WTC11 (cell line): ENCODE results near the gene RRAGB. TPM values are rescaled to one million over a fixed set of nuclear protein-coding genes. Genes with fewer than 3 reads are reported as not detected.

Experiments
- ATAC-seq: fragments of 200-7000 bp; cut with Tn5 transposase; 2 replicates; pipeline ENCODE4 v1.10.0; 2021; ENCODE audit warnings: mild to moderate bottlenecking, moderate library complexity
- CTCF ChIA-PET: fragments of 300-600 bp; sonication (Branson Sonifier 250); formaldehyde crosslinking; loops from one replicate; lab custom pipeline; 2021; ENCODE audit warnings: antibody characterized with exemption; lab: Charles Lee
- POLR2A ChIA-PET: fragments of 350-600 bp; sonication (Branson Sonifier 250); formaldehyde crosslinking; loops from one replicate; lab custom pipeline; 2021; ENCODE audit warnings: antibody characterized with exemption; lab: Charles Lee
- DNase-seq: peaks from one replicate; pipeline ENCODE4 v3.0.0; 2021; ENCODE audit warnings: low spot score
- H3K27ac Mint-ChIP-seq: 2 replicates; pipeline ENCODE4 v1.8.0; 2021; ENCODE audit warnings: mixed read lengths
- H3K27me3 Mint-ChIP-seq: 2 replicates; pipeline ENCODE4 v1.8.0; 2021; ENCODE audit warnings: low read depth, mild to moderate bottlenecking, moderate library complexity, mixed read lengths
- H3K36me3 Mint-ChIP-seq: 2 replicates; pipeline ENCODE4 v1.8.0; 2021; ENCODE audit warnings: mixed read lengths
- H3K4me1 Mint-ChIP-seq: 2 replicates; pipeline ENCODE4 v1.8.0; 2022; ENCODE audit warnings: mixed read lengths
- H3K4me3 Mint-ChIP-seq: 2 replicates; pipeline ENCODE4 v1.8.0; 2021; ENCODE audit warnings: mild to moderate bottlenecking, moderate library complexity, mixed read lengths
- H3K9me3 Mint-ChIP-seq: 2 replicates; pipeline ENCODE4 v1.8.0; 2021; ENCODE audit warnings: mixed read lengths
- FOXJ3 ChIP-seq: sonication (generic); formaldehyde crosslinking; IDR thresholded peaks from 2 replicates; pipeline ENCODE4 v1.9.0; 2021; ENCODE audit warnings: missing genetic modification reagents, mild to moderate bottlenecking, borderline replicate concordance
- FOXP1 ChIP-seq: sonication (generic); formaldehyde crosslinking; IDR thresholded peaks from 2 replicates; pipeline ENCODE4 v1.8.0; 2022; ENCODE audit warnings: missing genetic modification reagents, mild to moderate bottlenecking, moderate library complexity, borderline replicate concordance
- GRHL2 ChIP-seq: fragments of 250-450 bp; sonication (Bioruptor Pico); IDR thresholded peaks from 2 replicates; pipeline ENCODE4 v1.8.0; 2022; ENCODE audit warnings: mild to moderate bottlenecking, moderate library complexity; ENCODE audit not compliant: insufficient replicate concordance, severe bottlenecking
- HMGA2 ChIP-seq: fragments of 250-450 bp; sonication (Bioruptor Pico); IDR thresholded peaks from 2 replicates; pipeline ENCODE4 v1.4.0; 2021; ENCODE audit warnings: mild to moderate bottlenecking, moderate library complexity
- KAT7 ChIP-seq: sonication (generic); formaldehyde crosslinking; IDR thresholded peaks from 2 replicates; pipeline ENCODE4 v1.8.1; 2023; ENCODE audit warnings: missing genetic modification reagents, mild to moderate bottlenecking, borderline replicate concordance
- NFYB ChIP-seq: sonication (generic); formaldehyde crosslinking; conservative IDR thresholded peaks from 2 replicates; pipeline ENCODE4 v1.8.0; 2022; ENCODE audit warnings: low read depth, missing genetic modification reagents
- TCF7 ChIP-seq: sonication (generic); formaldehyde crosslinking; IDR thresholded peaks from 2 replicates; pipeline ENCODE4 v1.8.0; 2022; ENCODE audit warnings: mild to moderate bottlenecking, low read depth, missing genetic modification reagents, moderate library complexity
- ZNF121 ChIP-seq: sonication (generic); formaldehyde crosslinking; IDR thresholded peaks from 2 replicates; pipeline ENCODE4 v1.8.0; 2023; ENCODE audit warnings: missing genetic modification reagents
- ZNF317 ChIP-seq: sonication (generic); formaldehyde crosslinking; IDR thresholded peaks from 2 replicates; pipeline ENCODE4 v1.8.1; 2023; ENCODE audit warnings: low read depth, mild to moderate bottlenecking, moderate library complexity, missing genetic modification reagents, borderline replicate concordance
- ZNF396 ChIP-seq: fragments of 250-450 bp; sonication (Bioruptor Pico); IDR thresholded peaks from 2 replicates; pipeline ENCODE4 v1.8.0; 2021; ENCODE audit warnings: mild to moderate bottlenecking, moderate library complexity, borderline replicate concordance
- ZNF416 ChIP-seq: fragments of 250-450 bp; sonication (Bioruptor Pico); IDR thresholded peaks from 2 replicates; pipeline ENCODE4 v1.9.0; 2021; ENCODE audit warnings: mild to moderate bottlenecking, inconsistent platforms
- total RNA-seq: library from RNA; stranded (reverse); gene quantifications from 3 replicates; pipeline ENCODE4 v1.2.3, GENCODE V29; 2021
- TF ChIP-seq, protein P1 (sequence below): sonication (generic); formaldehyde crosslinking; IDR thresholded peaks from 2 replicates; pipeline ENCODE4 v1.8.1; 2023; ENCODE audit warnings: mild to moderate bottlenecking, missing genetic modification reagents, borderline replicate concordance
- TF ChIP-seq, protein P2 (sequence below): sonication (generic); formaldehyde crosslinking; IDR thresholded peaks from 2 replicates; pipeline ENCODE4 v1.8.1; 2022; ENCODE audit warnings: mild to moderate bottlenecking, moderate library complexity, missing genetic modification reagents
- TF ChIP-seq, protein P3 (sequence below): sonication (generic); formaldehyde crosslinking; IDR thresholded peaks from 2 replicates; pipeline ENCODE4 v1.8.1; 2023; ENCODE audit warnings: mild to moderate bottlenecking, missing genetic modification reagents, moderate library complexity
- TF ChIP-seq, protein P4 (sequence below): sonication (generic); formaldehyde crosslinking; IDR thresholded peaks from 2 replicates; pipeline ENCODE4 v1.8.1; 2022; ENCODE audit warnings: low read depth, missing genetic modification reagents, borderline replicate concordance
- TF ChIP-seq, protein P5 (sequence below): sonication (generic); formaldehyde crosslinking; IDR thresholded peaks from 2 replicates; pipeline ENCODE4 v1.8.0; 2022; ENCODE audit warnings: mild to moderate bottlenecking, missing genetic modification reagents
- TF ChIP-seq, protein P6 (sequence below): sonication (generic); formaldehyde crosslinking; IDR thresholded peaks from 2 replicates; pipeline ENCODE4 v1.8.1; 2023; ENCODE audit warnings: mild to moderate bottlenecking, missing genetic modification reagents
- TF ChIP-seq, protein P7 (sequence below): sonication (generic); formaldehyde crosslinking; IDR thresholded peaks from 2 replicates; pipeline ENCODE4 v1.8.1; 2022; ENCODE audit warnings: missing genetic modification reagents, borderline replicate concordance
- TF ChIP-seq, protein P8 (sequence below): sonication (generic); formaldehyde crosslinking; IDR thresholded peaks from 2 replicates; pipeline ENCODE4 v1.8.0; 2023; ENCODE audit warnings: missing genetic modification reagents
- TF ChIP-seq, protein P9 (sequence below): sonication (generic); formaldehyde crosslinking; IDR thresholded peaks from 2 replicates; pipeline ENCODE4 v1.8.0; 2022; ENCODE audit warnings: mild to moderate bottlenecking, missing genetic modification reagents
- TF ChIP-seq, protein P10 (sequence below): sonication (generic); formaldehyde crosslinking; IDR thresholded peaks from 2 replicates; pipeline ENCODE4 v1.8.1; 2023; ENCODE audit warnings: mild to moderate bottlenecking, missing genetic modification reagents, moderate library complexity

RRAGB gene
- total RNA-seq, 1 experiment from 2014 or later = 7.8 TPM

DNA sequence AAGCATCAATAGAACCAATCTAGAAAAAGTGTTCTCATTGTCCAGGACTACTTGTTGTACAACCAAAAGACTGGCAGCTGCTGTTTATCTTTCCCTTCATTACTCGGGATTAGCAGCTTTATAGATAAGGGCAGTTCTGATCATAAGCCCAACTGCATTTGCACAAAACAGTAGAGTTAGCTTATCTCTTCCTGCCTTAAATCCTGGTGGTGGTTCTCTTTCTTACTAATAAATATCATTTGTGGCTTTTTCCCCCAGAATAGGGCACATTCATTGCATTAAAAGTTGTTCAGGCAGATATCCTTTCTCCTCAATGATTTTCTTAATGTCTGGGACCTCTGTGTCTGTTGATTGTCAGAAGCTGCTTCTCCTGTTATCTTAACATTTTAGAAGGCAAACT, 20.2 kb upstream of the RRAGB start (continued):
- TF ChIP-seq, protein P1, sequence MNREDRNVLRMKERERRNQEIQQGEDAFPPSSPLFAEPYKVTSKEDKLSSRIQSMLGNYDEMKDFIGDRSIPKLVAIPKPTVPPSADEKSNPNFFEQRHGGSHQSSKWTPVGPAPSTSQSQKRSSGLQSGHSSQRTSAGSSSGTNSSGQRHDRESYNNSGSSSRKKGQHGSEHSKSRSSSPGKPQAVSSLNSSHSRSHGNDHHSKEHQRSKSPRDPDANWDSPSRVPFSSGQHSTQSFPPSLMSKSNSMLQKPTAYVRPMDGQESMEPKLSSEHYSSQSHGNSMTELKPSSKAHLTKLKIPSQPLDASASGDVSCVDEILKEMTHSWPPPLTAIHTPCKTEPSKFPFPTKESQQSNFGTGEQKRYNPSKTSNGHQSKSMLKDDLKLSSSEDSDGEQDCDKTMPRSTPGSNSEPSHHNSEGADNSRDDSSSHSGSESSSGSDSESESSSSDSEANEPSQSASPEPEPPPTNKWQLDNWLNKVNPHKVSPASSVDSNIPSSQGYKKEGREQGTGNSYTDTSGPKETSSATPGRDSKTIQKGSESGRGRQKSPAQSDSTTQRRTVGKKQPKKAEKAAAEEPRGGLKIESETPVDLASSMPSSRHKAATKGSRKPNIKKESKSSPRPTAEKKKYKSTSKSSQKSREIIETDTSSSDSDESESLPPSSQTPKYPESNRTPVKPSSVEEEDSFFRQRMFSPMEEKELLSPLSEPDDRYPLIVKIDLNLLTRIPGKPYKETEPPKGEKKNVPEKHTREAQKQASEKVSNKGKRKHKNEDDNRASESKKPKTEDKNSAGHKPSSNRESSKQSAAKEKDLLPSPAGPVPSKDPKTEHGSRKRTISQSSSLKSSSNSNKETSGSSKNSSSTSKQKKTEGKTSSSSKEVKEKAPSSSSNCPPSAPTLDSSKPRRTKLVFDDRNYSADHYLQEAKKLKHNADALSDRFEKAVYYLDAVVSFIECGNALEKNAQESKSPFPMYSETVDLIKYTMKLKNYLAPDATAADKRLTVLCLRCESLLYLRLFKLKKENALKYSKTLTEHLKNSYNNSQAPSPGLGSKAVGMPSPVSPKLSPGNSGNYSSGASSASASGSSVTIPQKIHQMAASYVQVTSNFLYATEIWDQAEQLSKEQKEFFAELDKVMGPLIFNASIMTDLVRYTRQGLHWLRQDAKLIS (CRISPR knock-in tag) = no peak
- no peak for TF ChIP-seq ZNF396 (CRISPR knock-in tag)
- TF ChIP-seq, protein P2, sequence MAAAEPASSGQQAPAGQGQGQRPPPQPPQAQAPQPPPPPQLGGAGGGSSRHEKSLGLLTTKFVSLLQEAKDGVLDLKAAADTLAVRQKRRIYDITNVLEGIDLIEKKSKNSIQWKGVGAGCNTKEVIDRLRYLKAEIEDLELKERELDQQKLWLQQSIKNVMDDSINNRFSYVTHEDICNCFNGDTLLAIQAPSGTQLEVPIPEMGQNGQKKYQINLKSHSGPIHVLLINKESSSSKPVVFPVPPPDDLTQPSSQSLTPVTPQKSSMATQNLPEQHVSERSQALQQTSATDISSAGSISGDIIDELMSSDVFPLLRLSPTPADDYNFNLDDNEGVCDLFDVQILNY (CRISPR knock-in tag) = no peak

DNA sequence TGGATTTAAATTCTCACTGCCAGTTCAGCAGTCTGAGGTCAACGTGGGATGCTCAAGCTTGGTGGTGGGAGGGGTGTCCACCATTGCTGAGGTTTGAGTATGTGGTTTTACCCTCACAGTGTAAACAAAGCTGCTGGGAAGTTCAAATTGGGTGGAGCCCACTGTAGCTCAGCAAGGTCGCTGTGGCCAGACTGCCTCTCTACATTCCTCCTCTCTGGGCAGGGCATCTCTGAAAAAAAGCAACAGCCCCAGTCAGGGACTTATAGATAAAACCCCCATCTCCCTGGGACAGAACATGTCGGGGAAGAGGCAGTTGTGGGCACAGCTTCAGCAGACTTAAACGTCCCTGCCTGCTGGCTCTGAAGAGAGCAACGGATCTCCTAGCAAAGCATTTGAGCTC, 14.9 kb upstream of the RRAGB start:
- peaks cover 56% of the 10 kb centered on the region for H3K9me3 Mint-ChIP-seq
- H3K36me3 Mint-ChIP-seq = peaks cover 22% of the 10 kb centered on the region
- no peak overlapping the region for H3K27ac Mint-ChIP-seq
- ATAC-seq (no peak), DNase-seq (no peak)
- peaks cover 11% of the 10 kb centered on the region for H3K27me3 Mint-ChIP-seq
- ChIA-PET CTCF (no interaction called here), POLR2A (no interaction called here)
- H3K4me3 Mint-ChIP-seq = no peak overlapping the region
- TF ChIP-seq ZNF121 = no peak
- no peak for TF ChIP-seq TCF7
- no peak for TF ChIP-seq GRHL2 (CRISPR knock-in tag)
- TF ChIP-seq KAT7 = no peak
- TF ChIP-seq, protein P3, sequence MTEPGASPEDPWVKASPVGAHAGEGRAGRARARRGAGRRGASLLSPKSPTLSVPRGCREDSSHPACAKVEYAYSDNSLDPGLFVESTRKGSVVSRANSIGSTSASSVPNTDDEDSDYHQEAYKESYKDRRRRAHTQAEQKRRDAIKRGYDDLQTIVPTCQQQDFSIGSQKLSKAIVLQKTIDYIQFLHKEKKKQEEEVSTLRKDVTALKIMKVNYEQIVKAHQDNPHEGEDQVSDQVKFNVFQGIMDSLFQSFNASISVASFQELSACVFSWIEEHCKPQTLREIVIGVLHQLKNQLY (CRISPR knock-in tag) = no peak
- TF ChIP-seq, protein P4, sequence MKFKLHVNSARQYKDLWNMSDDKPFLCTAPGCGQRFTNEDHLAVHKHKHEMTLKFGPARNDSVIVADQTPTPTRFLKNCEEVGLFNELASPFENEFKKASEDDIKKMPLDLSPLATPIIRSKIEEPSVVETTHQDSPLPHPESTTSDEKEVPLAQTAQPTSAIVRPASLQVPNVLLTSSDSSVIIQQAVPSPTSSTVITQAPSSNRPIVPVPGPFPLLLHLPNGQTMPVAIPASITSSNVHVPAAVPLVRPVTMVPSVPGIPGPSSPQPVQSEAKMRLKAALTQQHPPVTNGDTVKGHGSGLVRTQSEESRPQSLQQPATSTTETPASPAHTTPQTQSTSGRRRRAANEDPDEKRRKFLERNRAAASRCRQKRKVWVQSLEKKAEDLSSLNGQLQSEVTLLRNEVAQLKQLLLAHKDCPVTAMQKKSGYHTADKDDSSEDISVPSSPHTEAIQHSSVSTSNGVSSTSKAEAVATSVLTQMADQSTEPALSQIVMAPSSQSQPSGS = no peak
- TF ChIP-seq, protein P5, sequence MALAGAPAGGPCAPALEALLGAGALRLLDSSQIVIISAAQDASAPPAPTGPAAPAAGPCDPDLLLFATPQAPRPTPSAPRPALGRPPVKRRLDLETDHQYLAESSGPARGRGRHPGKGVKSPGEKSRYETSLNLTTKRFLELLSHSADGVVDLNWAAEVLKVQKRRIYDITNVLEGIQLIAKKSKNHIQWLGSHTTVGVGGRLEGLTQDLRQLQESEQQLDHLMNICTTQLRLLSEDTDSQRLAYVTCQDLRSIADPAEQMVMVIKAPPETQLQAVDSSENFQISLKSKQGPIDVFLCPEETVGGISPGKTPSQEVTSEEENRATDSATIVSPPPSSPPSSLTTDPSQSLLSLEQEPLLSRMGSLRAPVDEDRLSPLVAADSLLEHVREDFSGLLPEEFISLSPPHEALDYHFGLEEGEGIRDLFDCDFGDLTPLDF = no peak
- TF ChIP-seq ZNF396 (CRISPR knock-in tag) = no peak
- TF ChIP-seq, protein P6, sequence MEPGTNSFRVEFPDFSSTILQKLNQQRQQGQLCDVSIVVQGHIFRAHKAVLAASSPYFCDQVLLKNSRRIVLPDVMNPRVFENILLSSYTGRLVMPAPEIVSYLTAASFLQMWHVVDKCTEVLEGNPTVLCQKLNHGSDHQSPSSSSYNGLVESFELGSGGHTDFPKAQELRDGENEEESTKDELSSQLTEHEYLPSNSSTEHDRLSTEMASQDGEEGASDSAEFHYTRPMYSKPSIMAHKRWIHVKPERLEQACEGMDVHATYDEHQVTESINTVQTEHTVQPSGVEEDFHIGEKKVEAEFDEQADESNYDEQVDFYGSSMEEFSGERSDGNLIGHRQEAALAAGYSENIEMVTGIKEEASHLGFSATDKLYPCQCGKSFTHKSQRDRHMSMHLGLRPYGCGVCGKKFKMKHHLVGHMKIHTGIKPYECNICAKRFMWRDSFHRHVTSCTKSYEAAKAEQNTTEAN (CRISPR knock-in tag) = no peak
- TF ChIP-seq, protein P7, sequence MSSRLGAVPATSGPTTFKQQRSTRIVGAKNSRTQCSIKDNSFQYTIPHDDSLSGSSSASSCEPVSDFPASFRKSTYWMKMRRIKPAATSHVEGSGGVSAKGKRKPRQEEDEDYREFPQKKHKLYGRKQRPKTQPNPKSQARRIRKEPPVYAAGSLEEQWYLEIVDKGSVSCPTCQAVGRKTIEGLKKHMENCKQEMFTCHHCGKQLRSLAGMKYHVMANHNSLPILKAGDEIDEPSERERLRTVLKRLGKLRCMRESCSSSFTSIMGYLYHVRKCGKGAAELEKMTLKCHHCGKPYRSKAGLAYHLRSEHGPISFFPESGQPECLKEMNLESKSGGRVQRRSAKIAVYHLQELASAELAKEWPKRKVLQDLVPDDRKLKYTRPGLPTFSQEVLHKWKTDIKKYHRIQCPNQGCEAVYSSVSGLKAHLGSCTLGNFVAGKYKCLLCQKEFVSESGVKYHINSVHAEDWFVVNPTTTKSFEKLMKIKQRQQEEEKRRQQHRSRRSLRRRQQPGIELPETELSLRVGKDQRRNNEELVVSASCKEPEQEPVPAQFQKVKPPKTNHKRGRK (CRISPR knock-in tag) = no peak
- TF ChIP-seq HMGA2 (CRISPR knock-in tag) = no peak
- TF ChIP-seq ZNF416 (CRISPR knock-in tag) = no peak
- no peak for TF ChIP-seq ZNF317 (CRISPR knock-in tag)
- TF ChIP-seq, protein P8, sequence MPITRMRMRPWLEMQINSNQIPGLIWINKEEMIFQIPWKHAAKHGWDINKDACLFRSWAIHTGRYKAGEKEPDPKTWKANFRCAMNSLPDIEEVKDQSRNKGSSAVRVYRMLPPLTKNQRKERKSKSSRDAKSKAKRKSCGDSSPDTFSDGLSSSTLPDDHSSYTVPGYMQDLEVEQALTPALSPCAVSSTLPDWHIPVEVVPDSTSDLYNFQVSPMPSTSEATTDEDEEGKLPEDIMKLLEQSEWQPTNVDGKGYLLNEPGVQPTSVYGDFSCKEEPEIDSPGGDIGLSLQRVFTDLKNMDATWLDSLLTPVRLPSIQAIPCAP (CRISPR knock-in tag) = no peak
- TF ChIP-seq NFYB (CRISPR knock-in tag) = no peak
- TF ChIP-seq, protein P9, sequence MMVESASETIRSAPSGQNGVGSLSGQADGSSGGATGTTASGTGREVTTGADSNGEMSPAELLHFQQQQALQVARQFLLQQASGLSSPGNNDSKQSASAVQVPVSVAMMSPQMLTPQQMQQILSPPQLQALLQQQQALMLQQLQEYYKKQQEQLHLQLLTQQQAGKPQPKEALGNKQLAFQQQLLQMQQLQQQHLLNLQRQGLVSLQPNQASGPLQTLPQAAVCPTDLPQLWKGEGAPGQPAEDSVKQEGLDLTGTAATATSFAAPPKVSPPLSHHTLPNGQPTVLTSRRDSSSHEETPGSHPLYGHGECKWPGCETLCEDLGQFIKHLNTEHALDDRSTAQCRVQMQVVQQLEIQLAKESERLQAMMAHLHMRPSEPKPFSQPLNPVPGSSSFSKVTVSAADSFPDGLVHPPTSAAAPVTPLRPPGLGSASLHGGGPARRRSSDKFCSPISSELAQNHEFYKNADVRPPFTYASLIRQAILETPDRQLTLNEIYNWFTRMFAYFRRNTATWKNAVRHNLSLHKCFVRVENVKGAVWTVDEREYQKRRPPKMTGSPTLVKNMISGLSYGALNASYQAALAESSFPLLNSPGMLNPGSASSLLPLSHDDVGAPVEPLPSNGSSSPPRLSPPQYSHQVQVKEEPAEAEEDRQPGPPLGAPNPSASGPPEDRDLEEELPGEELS (CRISPR knock-in tag) = no peak
- TF ChIP-seq, protein P10, sequence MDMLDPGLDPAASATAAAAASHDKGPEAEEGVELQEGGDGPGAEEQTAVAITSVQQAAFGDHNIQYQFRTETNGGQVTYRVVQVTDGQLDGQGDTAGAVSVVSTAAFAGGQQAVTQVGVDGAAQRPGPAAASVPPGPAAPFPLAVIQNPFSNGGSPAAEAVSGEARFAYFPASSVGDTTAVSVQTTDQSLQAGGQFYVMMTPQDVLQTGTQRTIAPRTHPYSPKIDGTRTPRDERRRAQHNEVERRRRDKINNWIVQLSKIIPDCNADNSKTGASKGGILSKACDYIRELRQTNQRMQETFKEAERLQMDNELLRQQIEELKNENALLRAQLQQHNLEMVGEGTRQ (CRISPR knock-in tag) = no peak
- no peak for TF ChIP-seq FOXP1 (CRISPR knock-in tag)
- TF ChIP-seq FOXJ3 = no peak
- no peaks in the 10 kb centered on the region for H3K4me1 Mint-ChIP-seq
